HG02943 (cell line): Measurements from ENCODE around the gene C2CD4C.
"Not testable (repeated sequence)": the region's sequence is repeated elsewhere in the genome, so short reads cannot be mapped to it uniquely, and the experiment has no call there.

ENCODE experiments used
- ATAC-seq: cut with Tn5 transposase; IDR thresholded peaks from one replicate; pipeline ENCODE4 v1.9.1; 2021; ENCODE audit warnings: mild to moderate bottlenecking, low read depth, moderate library complexity; ENCODE audit not compliant: unreplicated experiment

The C2CD4C gene

GRCh38 chr19:369876-370275 lies 39.1 kb downstream of the C2CD4C start:
- no peak for ATAC-seq

- ATAC-seq, result no peak
Observed at GRCh38 chr19:369256-369655, 39.7 kb downstream of the C2CD4C start.

GRCh38 chr19:368630-369024 lies 40.3 kb downstream of the C2CD4C start:
- ATAC-seq, result no peak

GRCh38 chr19:367963-368629 lies 40.9 kb downstream of the C2CD4C start:
- no peak for ATAC-seq

GRCh38 chr19:367561-367960 lies 41.4 kb downstream of the C2CD4C start:
- ATAC-seq, result no peak

GRCh38 chr19:366951-367350 lies 42.0 kb downstream of the C2CD4C start:
- no peak for ATAC-seq

- no peak for ATAC-seq
Observed at GRCh38 chr19:366205-366783, 42.7 kb downstream of the C2CD4C start.

- ATAC-seq, result no peak
Observed at GRCh38 chr19:364496-365287, 44.3 kb downstream of the C2CD4C start.

GRCh38 chr19:362683-363082 lies 46.3 kb downstream of the C2CD4C start:
- no peak for ATAC-seq

- no peak for ATAC-seq
Observed at GRCh38 chr19:362154-362553, 46.8 kb downstream of the C2CD4C start.

GRCh38 chr19:359653-359925 lies 49.4 kb downstream of the C2CD4C start:
- ATAC-seq, result no peak

- ATAC-seq, result not testable (repeated sequence)
Observed at GRCh38 chr19:355536-355935, 53.4 kb downstream of the C2CD4C start.
